Esophagus muscularis mucosa (tissue), 4 donors: ENCODE data around the gene ZSWIM5.

Experiments used
- CTCF ChIP-seq, 3 experiments: fragments of 200-600 bp in 2 of 3; fragments of 450-650 bp in 1 of 3; sonication (generic) in 2 of 3; IDR thresholded peaks; one replicate each; pipeline ENCODE4 v1.5.1; 2017 to 2019; ENCODE audit warnings: antibody characterized with exemption in 3 of 3, mild to moderate bottlenecking in 2 of 3, moderate library complexity in 1 of 3
- EP300 ChIP-seq: sonication (generic); formaldehyde crosslinking; IDR thresholded peaks from one replicate; pipeline ENCODE4 v1.6.1; 2017; ENCODE audit warnings: antibody characterized with exemption
- POLR2A ChIP-seq: fragments of 450-650 bp; IDR thresholded peaks from one replicate; pipeline ENCODE4 v1.6.1; 2017; ENCODE audit warnings: antibody characterized with exemption, moderate library complexity, mild to moderate bottlenecking, low read depth
- POLR2AphosphoS5 ChIP-seq, 2 donors: sonication (generic); formaldehyde crosslinking; IDR thresholded peaks; one replicate each; pipeline ENCODE4 v1.6.1; 2017; ENCODE audit warnings: antibody characterized with exemption in 2 of 2

GRCh38 chr1:45009956-45010854 lies 196.2 kb downstream of the ZSWIM5 start:
- TF ChIP-seq POLR2AphosphoS5 (IDR thresholded peaks at IDR 0.05) (no peak), CTCF (IDR thresholded peaks at IDR 0.05) (no peak), POLR2A (no peak), EP300 (no peak)
